Retinal pigment epithelial cell (primary cell): ENCODE data around the gene PIAS2.

ENCODE experiments used
- DNase-seq: peaks from one replicate; pipeline ENCODE4 v3.0.0-alpha.2; 2010; ENCODE audit warnings: low read depth
- H3K4me3 ChIP-seq: 2 replicates; pipeline ENCODE4 v1.5.1; 2011; ENCODE audit warnings: mild to moderate bottlenecking, low read length, control low read depth, moderate library complexity
- CTCF ChIP-seq: conservative IDR thresholded peaks from 2 replicates; pipeline ENCODE4 v1.5.1; 2011; ENCODE audit warnings: low read depth, low read length, control low read depth, inconsistent platforms

The PIAS2 gene

DNA sequence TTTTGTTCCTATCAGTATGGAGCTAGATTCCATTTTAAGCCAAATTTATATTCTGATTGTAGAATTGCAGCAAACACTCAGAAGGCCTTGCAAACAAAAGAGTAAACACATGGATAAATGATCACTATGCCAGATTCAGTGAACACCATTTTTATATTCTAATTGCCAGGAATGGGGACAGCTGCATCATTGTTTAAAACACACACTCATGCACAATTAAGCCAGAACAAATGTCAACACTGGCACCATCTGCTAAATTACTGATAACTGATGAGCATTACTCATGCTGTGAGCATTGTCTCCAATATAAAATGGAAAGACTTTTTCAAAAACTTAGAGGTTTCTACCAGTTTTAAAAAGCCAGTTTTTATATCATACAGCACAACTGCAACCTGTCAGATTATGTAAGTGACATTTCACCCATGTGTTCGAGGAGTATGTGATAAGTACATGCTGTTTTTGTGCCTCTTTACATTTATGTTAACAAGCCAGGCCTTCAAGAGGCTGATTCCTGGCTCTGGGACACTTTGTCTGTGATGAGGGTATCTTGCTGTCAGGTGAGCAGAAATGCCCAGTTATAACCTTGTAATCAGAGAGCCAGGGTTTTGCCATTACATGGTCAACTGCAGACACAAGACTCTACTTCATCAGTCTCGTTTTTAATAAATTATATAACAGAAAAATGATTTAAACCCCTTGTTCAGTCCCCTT lies 156.1 kb downstream of the PIAS2 start:
- H3K4me3 ChIP-seq = no peak overlapping the region
- no peak for TF ChIP-seq CTCF
- DNase-seq = no peak

GRCh38 chr18:46759890-46760289 lies 157.4 kb downstream of the PIAS2 start:
- no peak for TF ChIP-seq CTCF
- DNase-seq = no peak
- no peak overlapping the region for H3K4me3 ChIP-seq

- TF ChIP-seq CTCF = no peak
- H3K4me3 ChIP-seq = peak within 1 kb of the TSS; percentile 36
Observed at GRCh38 chr18:46756559-46757201, 160.6 kb downstream of the PIAS2 start, which contains the start of gene ST8SIA5. ST8SIA5 (minus strand) TSS chr18:46757053; CDS start chr18:46756508, 545 bp downstream.

DNA sequence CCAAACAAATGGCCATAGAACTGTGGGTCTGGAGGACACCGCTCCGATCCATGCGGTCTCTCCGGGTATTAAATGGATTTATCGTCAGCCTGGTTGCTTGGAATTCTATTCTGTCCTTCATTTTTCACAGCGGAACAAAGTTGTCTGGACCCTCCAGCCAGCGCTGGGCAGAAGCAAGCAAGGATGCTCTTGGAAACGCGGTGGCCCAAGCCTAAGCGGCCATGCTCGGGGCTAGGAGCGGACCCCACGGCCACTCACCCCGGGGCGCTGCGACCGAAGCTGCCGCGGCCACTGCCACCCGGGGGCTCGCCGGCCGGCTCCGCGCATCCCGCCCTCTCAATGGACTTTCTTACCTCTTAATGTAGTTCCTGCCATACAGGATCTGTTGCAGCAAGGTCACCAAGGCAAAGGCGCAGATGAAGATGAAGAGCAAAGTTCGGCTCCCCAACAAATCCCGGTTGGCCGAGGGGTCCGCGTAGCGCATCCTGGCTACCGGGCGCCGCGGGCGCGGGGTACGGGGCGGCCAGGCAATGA lies 161.2 kb downstream of the PIAS2 start:
- DNase-seq = no peak
- no peak overlapping the region for H3K4me3 ChIP-seq
- no peak for TF ChIP-seq CTCF

More at GRCh38 chr18:46756559-46757201, 160.6 kb downstream of the PIAS2 start, which contains the start of gene ST8SIA5:
- DNase-seq = no peak

- TF ChIP-seq CTCF = no peak
- no peak for DNase-seq
- H3K4me3 ChIP-seq = no peak overlapping the region
Observed at GRCh38 chr18:46755315-46756024, 161.8 kb downstream of the PIAS2 start.

GRCh38 chr18:46754661-46755292 lies 162.5 kb downstream of the PIAS2 start:
- no peak overlapping the region for H3K4me3 ChIP-seq
- peak; percentile 30 for TF ChIP-seq CTCF
- DNase-seq = no peak
